Uterus (tissue), 4 donors: Measurements from ENCODE around the gene UBE2D2. TPM values are rescaled to one million over a fixed set of nuclear protein-coding genes. Genes with fewer than 3 reads are reported as not detected.
A peak's percentile ranks its signal among the peaks of the same experiment; 100 is the strongest.

Experiments used
- DNase-seq, 2 donors: peaks; one replicate each; pipeline ENCODE4 v3.0.0-alpha.2; 2019 to 2020
- H3K27ac ChIP-seq, 2 donors: fragments of 200-600 bp; sonication (generic); 1 replicate in 1 of 2; 2 replicates in 1 of 2; pipeline ENCODE4 v1.5.1; 2016 to 2018
- H3K27me3 ChIP-seq, 2 donors: fragments of 200-600 bp; sonication (generic); one replicate each; pipeline ENCODE4 v1.5.1; 2018 to 2019; ENCODE audit warnings: control low read depth in 1 of 2
- H3K36me3 ChIP-seq, 2 donors: fragments of 200-600 bp; sonication (generic); one replicate each; pipeline ENCODE4 v1.5.1; 2019; ENCODE audit warnings: control low read depth in 1 of 2
- H3K4me1 ChIP-seq, 2 donors: fragments of 200-600 bp; sonication (generic); one replicate each; pipeline ENCODE4 v1.5.1; 2018 to 2019; ENCODE audit warnings: control low read depth in 1 of 2
- H3K4me3 ChIP-seq, 2 donors: fragments of 200-600 bp; sonication (generic); 1 replicate in 1 of 2; 2 replicates in 1 of 2; pipeline ENCODE4 v1.5.1; 2018 to 2019; ENCODE audit warnings: mild to moderate bottlenecking in 1 of 2
- H3K9me3 ChIP-seq, 2 donors: fragments of 200-600 bp; sonication (generic); one replicate each; pipeline ENCODE4 v1.5.1; 2019; ENCODE audit warnings: control low read depth in 1 of 2
- CTCF ChIP-seq, 4 experiments: fragments of 200-600 bp in 2 of 4; fragments of 450-650 bp in 2 of 4; sonication (generic) in 2 of 4; IDR thresholded peaks; one replicate each; pipeline ENCODE4 v1.5.1; 2016 to 2019; ENCODE audit warnings: antibody characterized with exemption in 4 of 4, mild to moderate bottlenecking in 2 of 4, moderate library complexity in 1 of 4
- POLR2A ChIP-seq, 2 donors: fragments of 450-650 bp; IDR thresholded peaks; one replicate each; pipeline ENCODE4 v1.6.1; 2016; ENCODE audit warnings: antibody characterized with exemption in 2 of 2, mild to moderate bottlenecking in 1 of 2, moderate library complexity in 1 of 2
- intact Hi-C: fragments of 100-400 bp; cut with DNase I; formaldehyde crosslinking; loops from one replicate; pipeline ENCODE4 v1.15.1; 2023; ENCODE audit warnings: low total_unique reads
- total RNA-seq, 4 donors: library from RNA; depleted of rRNA in 3 of 4; stranded (reverse); fragments of >200 nt in 3 of 4; gene quantifications; one replicate each; pipeline versions ENCODE4 v1.1.0 to v1.2.4, GENCODE V29; 2014 to 2023
- donor health status: DM: yes; HTN: yes; CAD: no.

UBE2D2 gene
- total RNA-seq, 4 donors from 2014 or later, result 34.1 to 153 (median 76.3) TPM

GRCh38 chr5:139634028-139634325, 72.8 kb downstream of the UBE2D2 start:
- no peak for DNase-seq
- H3K27ac ChIP-seq, result no peak overlapping the region
- intact Hi-C loops, result loop anchor here (2.0 kb wide), 2 partner anchors 55 to 131 kb away; no protein-coding TSS in a partner anchor

GRCh38 chr5:139634541-139634940, 73.4 kb downstream of the UBE2D2 start:
- H3K9me3 ChIP-seq, result no peaks in the 10 kb centered on the region
- H3K36me3 ChIP-seq, result no peaks in the 10 kb centered on the region
- H3K27me3 ChIP-seq, result no peaks in the 10 kb centered on the region
- no peak overlapping the region for H3K4me3 ChIP-seq
- TF ChIP-seq POLR2A (IDR thresholded peaks at IDR 0.05), result no peak
- TF ChIP-seq CTCF (IDR thresholded peaks at IDR 0.05), result no peak
- H3K4me1 ChIP-seq, result peaks cover 0 to 12% of the 10 kb centered on the region in 2 donors
- no peak for DNase-seq
- no peak overlapping the region for H3K27ac ChIP-seq
- intact Hi-C loops, result loop anchor here (2.0 kb wide), 2 partner anchors 54 to 130 kb away; no protein-coding TSS in a partner anchor

More at GRCh38 chr5:139634028-139634325, 72.8 kb downstream of the UBE2D2 start:
- Histone ChIP-seq H3K36me3 (no peaks in the 10 kb centered on the region), H3K4me1 (peaks cover 0 to 12% of the 10 kb centered on the region in 2 donors), H3K4me3 (no peak overlapping the region), H3K9me3 (no peaks in the 10 kb centered on the region), H3K27me3 (no peaks in the 10 kb centered on the region)
- TF ChIP-seq POLR2A (IDR thresholded peaks at IDR 0.05) (no peak), CTCF (IDR thresholded peaks at IDR 0.05) (no peak)

- H3K27me3 ChIP-seq, result no peaks in the 10 kb centered on the region
- no peak overlapping the region for H3K27ac ChIP-seq
- TF ChIP-seq CTCF (IDR thresholded peaks at IDR 0.05) (no peak), POLR2A (IDR thresholded peaks at IDR 0.05) (no peak)
- DNase-seq, result no peak
- H3K9me3 ChIP-seq, result no peaks in the 10 kb centered on the region
- no peak overlapping the region for H3K4me3 ChIP-seq
- H3K4me1 ChIP-seq, result peaks cover 0 to 12% of the 10 kb centered on the region in 2 donors
- intact Hi-C loops, result loop anchor here (2.0 kb wide), 2 partner anchors 54 to 130 kb away; no protein-coding TSS in a partner anchor
- H3K36me3 ChIP-seq, result no peaks in the 10 kb centered on the region
Observed at GRCh38 chr5:139635191-139635590, 74.1 kb downstream of the UBE2D2 start.

GRCh38 chr5:139635606-139636206, 74.6 kb downstream of the UBE2D2 start:
- no peak for TF ChIP-seq POLR2A (IDR thresholded peaks at IDR 0.05)
- TF ChIP-seq CTCF (IDR thresholded peaks at IDR 0.05), result peak; percentile 47 to 78 (median 55)
- H3K27ac ChIP-seq, result peak overlapping the region in 1 of 2 donors; percentile 82
- H3K4me1 ChIP-seq, result peaks cover 0 to 12% of the 10 kb centered on the region in 2 donors
- no peak overlapping the region for H3K4me3 ChIP-seq
- DNase-seq, result peak; percentile 62 to 71
- no peaks in the 10 kb centered on the region for H3K9me3 ChIP-seq
- H3K27me3 ChIP-seq, result no peaks in the 10 kb centered on the region
- no peaks in the 10 kb centered on the region for H3K36me3 ChIP-seq
- intact Hi-C loops, result loop anchor here (2.0 kb wide), 2 partner anchors 53 to 129 kb away; no protein-coding TSS in a partner anchor

GRCh38 chr5:139636207-139636792, 75.2 kb downstream of the UBE2D2 start:
- intact Hi-C loops, result no loop called here
- H3K9me3 ChIP-seq, result no peaks in the 10 kb centered on the region
- no peaks in the 10 kb centered on the region for H3K27me3 ChIP-seq
- peaks cover 0 to 12% of the 10 kb centered on the region in 2 donors for H3K4me1 ChIP-seq
- H3K4me3 ChIP-seq, result no peak overlapping the region
- TF ChIP-seq POLR2A (IDR thresholded peaks at IDR 0.05), result no peak
- no peak for TF ChIP-seq CTCF (IDR thresholded peaks at IDR 0.05)
- no peak for DNase-seq
- no peaks in the 10 kb centered on the region for H3K36me3 ChIP-seq
- H3K27ac ChIP-seq, result peak overlapping the region in 1 of 2 donors; percentile 82
